GM03348 (cell line): ENCODE measurements around the gene MRPS22.

Experiments
- DNase-seq: peaks from one replicate; pipeline ENCODE4 v3.0.0; 2012; ENCODE audit warnings: low spot score

The MRPS22 gene

GRCh38 chr3:139343895-139344856, at the start of gene MRPS22:
Gene MRPS22 (plus strand): TSS chr3:139344020. CDS start chr3:139344027, 7 bp downstream.
- peak; percentile 93 for DNase-seq

GRCh38 chr3:139295040-139295439, 48.8 kb upstream of the MRPS22 start:
- DNase-seq: peak; percentile 44

GRCh38 chr3:139296141-139296718, 47.6 kb upstream of the MRPS22 start:
- no peak for DNase-seq

GRCh38 chr3:139297588-139298311, 46.1 kb upstream of the MRPS22 start:
- DNase-seq: no peak

- peak; percentile 64 for DNase-seq
Observed at GRCh38 chr3:139299261-139300132, 44.3 kb upstream of the MRPS22 start.

- DNase-seq: no peak
Observed at GRCh38 chr3:139300416-139300815, 43.4 kb upstream of the MRPS22 start.

GRCh38 chr3:139301183-139301582, 42.6 kb upstream of the MRPS22 start:
- no peak for DNase-seq

- no peak for DNase-seq
Observed at GRCh38 chr3:139301654-139302053, 42.2 kb upstream of the MRPS22 start.

GRCh38 chr3:139302084-139302800, 41.6 kb upstream of the MRPS22 start:
- DNase-seq: peak; percentile 94

GRCh38 chr3:139302801-139303113, 41.1 kb upstream of the MRPS22 start:
- no peak for DNase-seq

- DNase-seq: no peak
Observed at GRCh38 chr3:139303216-139303615, 40.6 kb upstream of the MRPS22 start.

- no peak for DNase-seq
Observed at GRCh38 chr3:139304383-139304782, 39.4 kb upstream of the MRPS22 start.

GRCh38 chr3:139306078-139306477, 37.7 kb upstream of the MRPS22 start:
- DNase-seq: no peak

- DNase-seq: no peak
Observed at GRCh38 chr3:139307072-139307491, 36.7 kb upstream of the MRPS22 start.

GRCh38 chr3:139307601-139308555, 35.9 kb upstream of the MRPS22 start:
- DNase-seq: no peak

- no peak for DNase-seq
Observed at GRCh38 chr3:139308560-139308959, 35.3 kb upstream of the MRPS22 start.

- no peak for DNase-seq
Observed at GRCh38 chr3:139309061-139309591, 34.7 kb upstream of the MRPS22 start.

- DNase-seq: peak; percentile 31
Observed at GRCh38 chr3:139309880-139310279, 33.9 kb upstream of the MRPS22 start.

GRCh38 chr3:139310474-139310933, 33.3 kb upstream of the MRPS22 start:
- DNase-seq: peak; percentile 82

- DNase-seq: no peak
Observed at GRCh38 chr3:139311557-139311956, 32.3 kb upstream of the MRPS22 start.
